EL (cell line): Measurements from ENCODE around the gene KRT20.
"Not testable (repeated sequence)": the region's sequence is repeated elsewhere in the genome, so short reads cannot be mapped to it uniquely, and the experiment has no call there.

Experiments
- DNase-seq: peaks from one replicate; pipeline ENCODE4 v3.0.0-alpha.2; 2016

Gene KRT20

GRCh38 chr17:40896916-40897455, 11.9 kb upstream of the KRT20 start:
- no peak for DNase-seq

- DNase-seq: no peak
Observed at GRCh38 chr17:40895106-40895730, 10.2 kb upstream of the KRT20 start.

- no peak for DNase-seq
Observed at GRCh38 chr17:40888196-40888720, 3.2 kb upstream of the KRT20 start.

GRCh38 chr17:40886090-40886489, 1.0 kb upstream of the KRT20 start:
- DNase-seq: peak; percentile 79

- DNase-seq: no peak
Observed at GRCh38 chr17:40883626-40884334, 1.3 kb downstream of the KRT20 start.

GRCh38 chr17:40883031-40883430, 2.0 kb downstream of the KRT20 start:
- no peak for DNase-seq

- DNase-seq: no peak
Observed at GRCh38 chr17:40879026-40879425, 6.0 kb downstream of the KRT20 start.

- DNase-seq: no peak
Observed at GRCh38 chr17:40878044-40878443, 7.0 kb downstream of the KRT20 start.

GRCh38 chr17:40873801-40874200, 11.2 kb downstream of the KRT20 start:
- no peak for DNase-seq

- no peak for DNase-seq
Observed at GRCh38 chr17:40873255-40873654, 11.8 kb downstream of the KRT20 start.

- DNase-seq: no peak
Observed at GRCh38 chr17:40872416-40872815, 12.6 kb downstream of the KRT20 start.

- DNase-seq: no peak
Observed at GRCh38 chr17:40871316-40871715, 13.7 kb downstream of the KRT20 start.

- DNase-seq: no peak
Observed at GRCh38 chr17:40870136-40870535, 14.9 kb downstream of the KRT20 start.

- DNase-seq: no peak
Observed at GRCh38 chr17:40866838-40867237, 18.2 kb downstream of the KRT20 start, which contains the start of gene KRT12. KRT12 (minus strand) TSS chr17:40867223; CDS start chr17:40867186, 37 bp downstream.

- DNase-seq: no peak
Observed at GRCh38 chr17:40864661-40865390, 20.2 kb downstream of the KRT20 start.

- DNase-seq: no peak
Observed at GRCh38 chr17:40862985-40863733, 21.9 kb downstream of the KRT20 start.

- no peak for DNase-seq
Observed at GRCh38 chr17:40859536-40859935, 25.5 kb downstream of the KRT20 start.

- DNase-seq: not testable (repeated sequence)
Observed at GRCh38 chr17:40858667-40859066, 26.4 kb downstream of the KRT20 start.

- DNase-seq: peak; percentile 60
Observed at GRCh38 chr17:40857535-40857934, 27.5 kb downstream of the KRT20 start.

- peak; percentile 88 for DNase-seq
Observed at GRCh38 chr17:40854175-40854814, 30.7 kb downstream of the KRT20 start.

GRCh38 chr17:40852364-40852763, 32.7 kb downstream of the KRT20 start:
- no peak for DNase-seq
